Measurements from ENCODE around the gene YDJC.

GRCh38 chr22:21602579-21602978 is 27.2 kb downstream of the YDJC start:
- TF ChIP-seq CTCF (conservative IDR thresholded peaks at IDR 0.05) (no peak), ZFX (IDR thresholded peaks at IDR 0.05) (no peak)

Measured in C4-2B (cell line).